Common myeloid progenitor, CD34-positive (primary cell): Measurements from ENCODE around the gene MBOAT7.

Experiments used
- CTCF ChIA-PET: fragments of 350-600 bp; sonication (Branson Sonifier 250); formaldehyde crosslinking; loops from one replicate; lab custom pipeline; 2021; ENCODE audit warnings: antibody characterized with exemption; lab: Charles Lee
- POLR2A ChIA-PET: fragments of 350-600 bp; sonication (Branson Sonifier 250); formaldehyde crosslinking; loops from one replicate; lab custom pipeline; 2021; ENCODE audit warnings: antibody characterized with exemption; lab: Charles Lee
- DNase-seq, 3 donors: peaks; one replicate each; pipeline versions ENCODE4 v3.0.0 to v3.0.0-alpha.2; 2013
- H3K27ac ChIP-seq, 2 experiments: 1 replicate in 1 of 2; 2 replicates in 1 of 2; pipeline ENCODE4 v1.7.0; 2013; ENCODE audit warnings: inconsistent platforms in 2 of 2, low read length in 2 of 2, mild to moderate bottlenecking in 2 of 2, low read depth in 1 of 2, moderate library complexity in 1 of 2; ENCODE audit not compliant: severe bottlenecking in 2 of 2, insufficient read depth in 1 of 2, poor library complexity in 1 of 2
- H3K27me3 ChIP-seq, 5 experiments: replicated peaks in 2 of 5; 1 replicate in 3 of 5; 2 replicates in 2 of 5; pipeline versions ENCODE4 v1.6.1 to v1.7.0; 2013; ENCODE audit warnings: low read length in 4 of 5, mild to moderate bottlenecking in 2 of 5, moderate library complexity in 2 of 5, inconsistent platforms in 1 of 5; ENCODE audit not compliant: insufficient read depth in 5 of 5, control insufficient read depth in 4 of 5
- H3K36me3 ChIP-seq, 4 experiments: 1 replicate in 2 of 4; 2 replicates in 2 of 4; pipeline versions ENCODE4 v1.6.1 to v1.7.0; 2013; ENCODE audit warnings: low read length in 3 of 4, control low read depth in 1 of 4, mild to moderate bottlenecking in 1 of 4; ENCODE audit not compliant: control insufficient read depth in 4 of 4, insufficient read depth in 4 of 4
- H3K4me1 ChIP-seq, 4 experiments: 1 replicate in 3 of 4; 2 replicates in 1 of 4; pipeline versions ENCODE4 v1.6.1 to v1.7.1; 2013; ENCODE audit warnings: low read length in 3 of 4, mild to moderate bottlenecking in 3 of 4, control low read depth in 1 of 4, inconsistent platforms in 1 of 4, moderate library complexity in 1 of 4; ENCODE audit not compliant: control insufficient read depth in 4 of 4, insufficient read depth in 4 of 4; ENCODE audit errors: control extremely low read depth in 1 of 4
- H3K4me3 ChIP-seq, 7 experiments: 1 replicate in 4 of 7; 2 replicates in 3 of 7; pipeline versions ENCODE4 v1.5.1 to v1.7.0; 2013; ENCODE audit warnings: mild to moderate bottlenecking in 7 of 7, low read length in 6 of 7, moderate library complexity in 6 of 7, inconsistent platforms in 2 of 7, low read depth in 2 of 7, control low read depth in 1 of 7; ENCODE audit not compliant: insufficient read depth in 4 of 7, control insufficient read depth in 1 of 7; ENCODE audit errors: extremely low read depth in 1 of 7
- H3K9me3 ChIP-seq, 5 experiments: 1 replicate in 4 of 5; 2 replicates in 1 of 5; pipeline versions ENCODE4 v1.6.1 to v1.7.1; 2013; ENCODE audit warnings: low read length in 4 of 5, mild to moderate bottlenecking in 2 of 5, inconsistent platforms in 1 of 5, low read depth in 1 of 5, moderate library complexity in 1 of 5; ENCODE audit not compliant: control insufficient read depth in 4 of 5, insufficient read depth in 2 of 5; ENCODE audit errors: control extremely low read depth in 1 of 5
- WGBS: methylation state at CpG from one replicate; pipeline ENCODE4 v1.1.5; 2013; ENCODE audit not compliant: insufficient coverage; 5-methylcytosine and 5-hydroxymethylcytosine counted together

Gene MBOAT7

DNA sequence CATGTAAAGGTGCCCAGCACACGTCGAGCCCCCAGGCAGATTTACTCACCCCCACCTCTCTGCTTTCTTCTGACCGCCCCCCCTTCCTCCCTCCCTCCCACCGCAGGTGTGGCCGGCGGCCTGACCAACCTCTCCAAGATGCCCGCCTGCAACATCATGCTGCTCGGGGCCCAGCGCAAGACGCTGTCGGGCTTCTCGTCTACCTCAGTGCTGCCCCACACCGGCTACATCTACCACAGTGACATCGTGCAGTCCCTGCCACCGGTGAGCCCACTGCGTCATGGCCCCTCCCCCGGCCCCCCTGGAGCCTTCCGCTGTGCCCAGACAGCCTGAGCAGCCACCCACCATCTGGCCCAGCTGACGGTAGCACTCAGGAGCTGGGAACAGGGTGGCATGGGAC is 65.0 kb downstream of the MBOAT7 start:
- H3K4me3 ChIP-seq = no peak overlapping the region
- H3K27me3 ChIP-seq = no peaks in the 10 kb centered on the region
- no peaks in the 10 kb centered on the region for H3K9me3 ChIP-seq
- ChIA-PET POLR2A (no interaction called here), CTCF (interaction anchor here (0.9 kb wide), 1 partner anchor 8 kb away, joined by 3 read pairs; no protein-coding TSS in a partner anchor)
- no peak overlapping the region for H3K27ac ChIP-seq
- DNase-seq = no peak
- WGBS = 98% methylated on average over 17 of the region's 19 CpGs
- H3K36me3 ChIP-seq = peaks cover 8 to 93% (median 75%) of the 10 kb centered on the region in 4 experiments
- H3K4me1 ChIP-seq = no peaks in the 10 kb centered on the region

GRCh38 chr19:54123682-54124081 is 65.7 kb downstream of the MBOAT7 start:
- no peaks in the 10 kb centered on the region for H3K27me3 ChIP-seq
- H3K9me3 ChIP-seq = no peaks in the 10 kb centered on the region
- no peak for DNase-seq
- no peak overlapping the region for H3K4me3 ChIP-seq
- POLR2A ChIA-PET = interaction anchor here (0.7 kb wide), 1 partner anchor 8 kb away, joined by 3 read pairs; the partner anchor contains the start of gene TFPT
- WGBS = 98% methylated on average over 16 of the region's 17 CpGs
- no peaks in the 10 kb centered on the region for H3K4me1 ChIP-seq
- CTCF ChIA-PET = interaction anchor here (0.9 kb wide), 1 partner anchor 9 kb away, joined by 3 read pairs; no protein-coding TSS in a partner anchor
- no peak overlapping the region for H3K27ac ChIP-seq
- peaks cover 8 to 88% (median 70%) of the 10 kb centered on the region in 4 experiments for H3K36me3 ChIP-seq
